ACHN (cell line): ENCODE data around the gene AK1.
"Not testable (repeated sequence)": the region's sequence is repeated elsewhere in the genome, so short reads cannot be mapped to it uniquely, and the experiment has no call there.

ENCODE experiments used
- DNase-seq: peaks from one replicate; pipeline ENCODE4 v3.0.0-alpha.2; 2015
- in situ Hi-C: cut with HindIII; loops from 2 replicates; pipeline ENCODE4 v1.10.0; 2017; ENCODE audit warnings: low sequenced_read_pairs, low pct_ligation_motif_present, low pct_unique_long_range_greater_than_20kb

AK1 gene

GRCh38 chr9:127856729-127857116 lies 20.8 kb downstream of the AK1 start:
- in situ Hi-C loops, result no loop called here
- DNase-seq, result no peak

GRCh38 chr9:127856094-127856728 lies 21.3 kb downstream of the AK1 start:
- no peak for DNase-seq
- in situ Hi-C loops, result no loop called here

GRCh38 chr9:127855522-127855921 lies 22.0 kb downstream of the AK1 start:
- no peak for DNase-seq
- in situ Hi-C loops, result no loop called here

- no peak for DNase-seq
- in situ Hi-C loops, result no loop called here
Measured at GRCh38 chr9:127854960-127855359, 22.5 kb downstream of the AK1 start.

GRCh38 chr9:127854184-127854806 lies 23.2 kb downstream of the AK1 start, which contains the start of gene ENG:
Gene ENG (minus strand): TSS chr9:127854658. CDS start chr9:127854355, 303 bp downstream.
- DNase-seq, result no peak
- in situ Hi-C loops, result no loop called here

- in situ Hi-C loops, result no loop called here
- no peak for DNase-seq
Measured at GRCh38 chr9:127853312-127854183, 23.9 kb downstream of the AK1 start.

GRCh38 chr9:127852829-127853228 lies 24.6 kb downstream of the AK1 start:
- in situ Hi-C loops, result no loop called here
- DNase-seq, result no peak

GRCh38 chr9:127850286-127850830 lies 27.1 kb downstream of the AK1 start:
- DNase-seq, result no peak
- in situ Hi-C loops, result no loop called here

GRCh38 chr9:127848756-127849504 lies 28.5 kb downstream of the AK1 start:
- in situ Hi-C loops, result no loop called here
- DNase-seq, result no peak

GRCh38 chr9:127847833-127848755 lies 29.4 kb downstream of the AK1 start:
- in situ Hi-C loops, result no loop called here
- DNase-seq, result no peak

- DNase-seq, result no peak
- in situ Hi-C loops, result no loop called here
Measured at GRCh38 chr9:127847178-127847510, 30.3 kb downstream of the AK1 start.

- no peak for DNase-seq
- in situ Hi-C loops, result no loop called here
Measured at GRCh38 chr9:127846443-127847177, 30.9 kb downstream of the AK1 start.

- DNase-seq, in situ Hi-C loops: not testable (repeated sequence)
Measured at GRCh38 chr9:127845619-127846018, 31.9 kb downstream of the AK1 start.

GRCh38 chr9:127844821-127845359 lies 32.6 kb downstream of the AK1 start:
- in situ Hi-C loops, result no loop called here
- no peak for DNase-seq

GRCh38 chr9:127841087-127841835 lies 36.2 kb downstream of the AK1 start:
- in situ Hi-C loops, result no loop called here
- DNase-seq, result no peak

- DNase-seq, result peak; percentile 90
- in situ Hi-C loops, result no loop called here
Measured at GRCh38 chr9:127838375-127839078, 38.9 kb downstream of the AK1 start.
